ENCODE results near the gene SEC14L2.

Gene SEC14L2

GRCh38 chr22:30472994-30473720 lies 76.3 kb downstream of the SEC14L2 start:
- Histone ChIP-seq H3K36me3 (no peaks in the 10 kb centered on the region), H3K9me3 (no peaks in the 10 kb centered on the region), H3K4me3 (ENCODE audit: low read depth in 1 of 2, low read length in 1 of 2) (no peak overlapping the region), H3K27me3 (peaks cover 50% of the 10 kb centered on the region), H3K4me1 (ENCODE audit: control insufficient read depth in 1 of 2, insufficient read depth in 1 of 2, low read depth in 1 of 2, low read length in 1 of 2) (no peaks in the 10 kb centered on the region), H3K27ac (no peak overlapping the region)
- TF ChIP-seq CTCF (IDR thresholded peaks at IDR 0.05) = no peak

GRCh38 chr22:30474121-30474520 lies 77.3 kb downstream of the SEC14L2 start:
- H3K36me3 ChIP-seq = no peaks in the 10 kb centered on the region
- H3K4me3 ChIP-seq (ENCODE audit: low read depth in 1 of 2, low read length in 1 of 2) = no peak overlapping the region
- TF ChIP-seq CTCF (IDR thresholded peaks at IDR 0.05) = no peak
- H3K4me1 ChIP-seq (ENCODE audit: control insufficient read depth in 1 of 2, insufficient read depth in 1 of 2, low read depth in 1 of 2, low read length in 1 of 2) = no peaks in the 10 kb centered on the region
- no peak overlapping the region for H3K27ac ChIP-seq
- H3K9me3 ChIP-seq = no peaks in the 10 kb centered on the region
- peaks cover 50% of the 10 kb centered on the region for H3K27me3 ChIP-seq
